IMR-90 (cell line): ENCODE results near the gene GP5.

ENCODE experiments used
- CTCF ChIP-seq: conservative IDR thresholded peaks from 2 replicates; pipeline ENCODE4 v1.5.1; 2012; ENCODE audit warnings: mild to moderate bottlenecking, low read depth, low read length, improper control_type of control experiment
- POLR2A ChIP-seq: IDR thresholded peaks from 2 replicates; pipeline ENCODE4 v1.6.1; 2012; ENCODE audit warnings: mild to moderate bottlenecking, low read depth, low read length

DNA sequence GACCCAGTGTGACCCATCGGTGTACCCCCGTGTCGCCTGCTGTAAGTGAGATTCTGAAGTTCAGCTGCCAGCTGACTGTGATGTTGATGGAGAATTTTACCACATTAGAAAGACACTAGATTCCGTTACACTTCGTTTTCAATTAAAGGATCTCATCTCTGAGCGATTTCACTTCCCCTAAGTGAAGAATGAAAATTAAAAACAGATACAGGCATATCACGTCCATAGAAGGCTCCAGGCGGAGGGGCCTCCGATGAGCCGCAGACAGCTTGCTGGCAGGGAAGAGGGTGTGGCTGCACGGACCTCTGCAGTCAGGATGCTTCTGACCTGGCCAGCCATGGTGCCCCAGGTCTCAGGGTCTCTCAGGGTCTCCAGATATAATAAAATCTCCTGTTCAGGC, 41.4 kb downstream of the GP5 start:
- TF ChIP-seq CTCF (no peak), POLR2A (no peak)
